ENCODE results near the gene FITM1. TPM values are rescaled to one million over a fixed set of nuclear protein-coding genes. Genes with fewer than 3 reads are reported as not detected.

FITM1 gene
- total RNA-seq, 1 donor, result not detected

- no peak for DNase-seq (ENCODE audit: low read depth)
- no peak overlapping the region for H3K4me3 ChIP-seq (ENCODE audit: low read depth, low read length)
- TF ChIP-seq, protein P1, sequence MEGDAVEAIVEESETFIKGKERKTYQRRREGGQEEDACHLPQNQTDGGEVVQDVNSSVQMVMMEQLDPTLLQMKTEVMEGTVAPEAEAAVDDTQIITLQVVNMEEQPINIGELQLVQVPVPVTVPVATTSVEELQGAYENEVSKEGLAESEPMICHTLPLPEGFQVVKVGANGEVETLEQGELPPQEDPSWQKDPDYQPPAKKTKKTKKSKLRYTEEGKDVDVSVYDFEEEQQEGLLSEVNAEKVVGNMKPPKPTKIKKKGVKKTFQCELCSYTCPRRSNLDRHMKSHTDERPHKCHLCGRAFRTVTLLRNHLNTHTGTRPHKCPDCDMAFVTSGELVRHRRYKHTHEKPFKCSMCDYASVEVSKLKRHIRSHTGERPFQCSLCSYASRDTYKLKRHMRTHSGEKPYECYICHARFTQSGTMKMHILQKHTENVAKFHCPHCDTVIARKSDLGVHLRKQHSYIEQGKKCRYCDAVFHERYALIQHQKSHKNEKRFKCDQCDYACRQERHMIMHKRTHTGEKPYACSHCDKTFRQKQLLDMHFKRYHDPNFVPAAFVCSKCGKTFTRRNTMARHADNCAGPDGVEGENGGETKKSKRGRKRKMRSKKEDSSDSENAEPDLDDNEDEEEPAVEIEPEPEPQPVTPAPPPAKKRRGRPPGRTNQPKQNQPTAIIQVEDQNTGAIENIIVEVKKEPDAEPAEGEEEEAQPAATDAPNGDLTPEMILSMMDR (IDR thresholded peaks at IDR 0.05; ENCODE audit: insufficient read depth, low read depth, low read length), result no peak
Measured at GRCh38 chr14:24150567-24150966, 20.1 kb downstream of the FITM1 start.

DNA sequence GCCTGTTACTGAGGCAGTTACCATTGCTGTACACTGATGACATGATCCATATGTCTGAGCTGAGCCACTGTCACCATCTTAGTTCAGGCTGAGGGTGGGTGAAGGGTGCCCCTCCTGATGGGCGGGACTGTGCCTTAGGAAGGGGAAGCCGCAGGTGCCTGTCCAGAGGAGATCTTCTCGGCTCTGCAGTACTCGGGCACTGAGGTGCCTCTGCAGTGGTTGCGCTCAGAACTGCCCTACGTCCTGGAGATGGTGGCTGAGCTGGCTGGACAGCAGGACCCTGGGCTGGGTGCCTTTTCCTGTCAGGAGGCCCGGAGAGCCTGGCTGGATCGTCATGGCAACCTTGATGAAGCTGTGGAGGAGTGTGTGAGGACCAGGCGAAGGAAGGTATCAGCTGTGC lies 20.5 kb downstream of the FITM1 start:
- no peak overlapping the region for H3K4me3 ChIP-seq (ENCODE audit: low read depth, low read length)
- no peak for DNase-seq (ENCODE audit: low read depth)
- TF ChIP-seq, protein P1 (IDR thresholded peaks at IDR 0.05; ENCODE audit: insufficient read depth, low read depth, low read length), result no peak

DNA sequence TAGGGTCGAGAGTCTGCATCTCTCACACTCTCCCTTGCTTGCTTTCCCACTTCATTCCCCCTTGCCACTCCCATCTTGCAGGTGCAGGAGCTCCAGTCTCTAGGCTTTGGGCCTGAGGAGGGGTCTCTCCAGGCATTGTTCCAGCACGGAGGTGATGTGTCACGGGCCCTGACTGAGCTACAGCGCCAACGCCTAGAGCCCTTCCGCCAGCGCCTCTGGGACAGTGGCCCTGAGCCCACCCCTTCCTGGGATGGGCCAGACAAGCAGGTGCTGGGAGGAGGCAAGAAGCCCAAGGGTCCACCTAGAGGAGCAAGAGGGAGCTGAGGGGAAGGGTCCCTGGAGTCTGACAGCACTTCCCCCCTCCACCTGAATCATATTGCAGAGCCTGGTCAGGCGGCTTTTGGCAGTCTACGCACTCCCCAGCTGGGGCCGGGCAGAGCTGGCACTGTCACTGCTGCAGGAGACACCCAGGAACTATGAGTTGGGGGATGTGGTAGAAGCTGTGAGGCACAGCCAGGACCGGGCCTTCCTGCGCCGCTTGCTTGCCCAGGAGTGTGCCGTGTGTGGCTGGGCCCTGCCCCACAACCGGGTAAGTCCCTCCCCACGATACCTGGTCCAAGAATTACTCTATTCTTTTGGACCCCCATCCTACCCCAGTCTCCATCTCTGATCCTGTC lies 21.1 kb downstream of the FITM1 start:
- DNase-seq (ENCODE audit: low read depth), result no peak
- H3K4me3 ChIP-seq (ENCODE audit: low read depth, low read length), result no peak overlapping the region
- TF ChIP-seq, protein P1 (IDR thresholded peaks at IDR 0.05; ENCODE audit: insufficient read depth, low read depth, low read length), result no peak

GRCh38 chr14:24155100-24155499 lies 24.6 kb downstream of the FITM1 start:
- DNase-seq (ENCODE audit: low read depth), result no peak
- TF ChIP-seq, protein P1 (IDR thresholded peaks at IDR 0.05; ENCODE audit: insufficient read depth, low read depth, low read length), result no peak
- no peak overlapping the region for H3K4me3 ChIP-seq (ENCODE audit: low read depth, low read length)

- TF ChIP-seq, protein P1 (IDR thresholded peaks at IDR 0.05; ENCODE audit: insufficient read depth, low read depth, low read length), result no peak
- DNase-seq (ENCODE audit: low read depth), result no peak
- no peak overlapping the region for H3K4me3 ChIP-seq (ENCODE audit: low read depth, low read length)
Measured at GRCh38 chr14:24156840-24157239, 26.4 kb downstream of the FITM1 start.

GRCh38 chr14:24157331-24157730 lies 26.9 kb downstream of the FITM1 start:
- TF ChIP-seq, protein P1 (IDR thresholded peaks at IDR 0.05; ENCODE audit: insufficient read depth, low read depth, low read length), result no peak
- no peak overlapping the region for H3K4me3 ChIP-seq (ENCODE audit: low read depth, low read length)
- DNase-seq (ENCODE audit: low read depth), result no peak
